HCT116 (cell line): ENCODE results near the gene LRRK1.

Experiments used
- CBX3 ChIP-seq: IDR thresholded peaks from 2 replicates; pipeline ENCODE4 v1.6.1; 2012; ENCODE audit warnings: low read depth
- EZH2 ChIP-seq: fragments of 200-600 bp; sonication (generic); IDR thresholded peaks from 2 replicates; pipeline ENCODE4 v1.6.1; 2017; ENCODE audit warnings: antibody characterized with exemption, mixed run types
- MAX ChIP-seq: IDR thresholded peaks from 2 replicates; pipeline ENCODE4 v1.6.1; 2012
- POLR2A ChIP-seq: IDR thresholded peaks from 2 replicates; pipeline ENCODE4 v1.7.0; 2011; ENCODE audit warnings: borderline replicate concordance; ENCODE audit not compliant: insufficient read depth, insufficient read length; ENCODE audit errors: extremely low read depth
- POLR2AphosphoS5 ChIP-seq: IDR thresholded peaks from 2 replicates; pipeline ENCODE4 v1.6.1; 2011; ENCODE audit warnings: mild to moderate bottlenecking, low read depth, low read length, moderate library complexity
- RAD21 ChIP-seq: IDR thresholded peaks from 2 replicates; pipeline ENCODE4 v1.6.1; 2012; ENCODE audit warnings: low read depth, mild to moderate bottlenecking
- TCF7L2 ChIP-seq: IDR thresholded peaks from 2 replicates; pipeline ENCODE4 v1.7.0; 2011; ENCODE audit warnings: borderline replicate concordance, inconsistent platforms; ENCODE audit not compliant: insufficient read depth, insufficient read length; ENCODE audit errors: extremely low read depth
- ZBTB33 ChIP-seq: IDR thresholded peaks from 2 replicates; pipeline ENCODE4 v1.6.1; 2011; ENCODE audit warnings: mild to moderate bottlenecking, low read length, moderate library complexity; ENCODE audit not compliant: insufficient replicate concordance; ENCODE audit errors: extremely low read depth
- TF ChIP-seq, protein P1 (sequence below), 3 experiments: fragments of 200-600 bp in 1 of 3; sonication (generic) in 1 of 3; IDR thresholded peaks in 2 of 3; conservative IDR thresholded peaks in 1 of 3; 2 replicates each; pipeline ENCODE4 v1.5.1; 2012 to 2017; ENCODE audit warnings: low read depth in 2 of 3, low read length in 2 of 3, antibody characterized with exemption in 1 of 3, borderline replicate concordance in 1 of 3, control low read depth in 1 of 3, mild to moderate bottlenecking in 1 of 3, mixed read lengths in 1 of 3, mixed run types in 1 of 3, moderate library complexity in 1 of 3; ENCODE audit not compliant: insufficient read depth in 1 of 3

DNA sequence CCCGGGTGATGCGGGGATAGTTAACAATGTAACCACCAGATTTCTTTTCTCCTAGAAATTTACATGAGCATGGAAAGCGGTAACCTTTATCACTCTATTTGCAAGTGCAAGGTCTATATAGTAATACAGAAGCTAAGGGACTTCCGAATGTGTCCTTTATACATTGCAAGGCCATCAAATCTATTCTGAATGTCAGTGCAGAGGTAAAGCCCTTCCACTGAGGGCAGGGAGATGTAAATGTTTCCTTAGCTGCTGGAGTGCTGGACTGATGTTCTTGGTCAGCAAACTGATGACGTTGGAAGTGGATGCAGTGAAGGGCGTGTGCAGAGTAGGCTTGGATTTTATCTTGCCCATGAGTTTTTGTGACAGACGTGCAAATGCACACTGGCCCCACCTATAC, 33.3 kb upstream of the LRRK1 start:
- TF ChIP-seq POLR2A (no peak), TCF7L2 (no peak), POLR2AphosphoS5 (0 out of 2 replicates have a peak, but pooled peaks have one; percentile 8), EZH2 (no peak), MAX (no peak), CBX3 (no peak), RAD21 (no peak), ZBTB33 (no peak)
- TF ChIP-seq, protein P1, sequence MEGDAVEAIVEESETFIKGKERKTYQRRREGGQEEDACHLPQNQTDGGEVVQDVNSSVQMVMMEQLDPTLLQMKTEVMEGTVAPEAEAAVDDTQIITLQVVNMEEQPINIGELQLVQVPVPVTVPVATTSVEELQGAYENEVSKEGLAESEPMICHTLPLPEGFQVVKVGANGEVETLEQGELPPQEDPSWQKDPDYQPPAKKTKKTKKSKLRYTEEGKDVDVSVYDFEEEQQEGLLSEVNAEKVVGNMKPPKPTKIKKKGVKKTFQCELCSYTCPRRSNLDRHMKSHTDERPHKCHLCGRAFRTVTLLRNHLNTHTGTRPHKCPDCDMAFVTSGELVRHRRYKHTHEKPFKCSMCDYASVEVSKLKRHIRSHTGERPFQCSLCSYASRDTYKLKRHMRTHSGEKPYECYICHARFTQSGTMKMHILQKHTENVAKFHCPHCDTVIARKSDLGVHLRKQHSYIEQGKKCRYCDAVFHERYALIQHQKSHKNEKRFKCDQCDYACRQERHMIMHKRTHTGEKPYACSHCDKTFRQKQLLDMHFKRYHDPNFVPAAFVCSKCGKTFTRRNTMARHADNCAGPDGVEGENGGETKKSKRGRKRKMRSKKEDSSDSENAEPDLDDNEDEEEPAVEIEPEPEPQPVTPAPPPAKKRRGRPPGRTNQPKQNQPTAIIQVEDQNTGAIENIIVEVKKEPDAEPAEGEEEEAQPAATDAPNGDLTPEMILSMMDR (IDR thresholded peaks at IDR 0.05 in 2 of 3, conservative IDR thresholded peaks at IDR 0.05 in 1 of 3; ENCODE audit: borderline replicate concordance in 1 of 3, insufficient read depth in 1 of 3, low read depth in 2 of 3, low read length in 2 of 3) = no peak
